HFF-Myc (cell line): ENCODE results near the gene GLCE.

Experiments used
- DNase-seq: peaks from one replicate; pipeline ENCODE4 v3.0.0-alpha.2; 2011; ENCODE audit warnings: low read depth; ENCODE audit errors: extremely low read depth
- H3K4me3 ChIP-seq: replicated peaks from 2 replicates; pipeline ENCODE4 v1.5.1; 2011; ENCODE audit warnings: low read depth, mild to moderate bottlenecking, control low read depth, low read length
- TF ChIP-seq, protein P1 (sequence below): IDR thresholded peaks from 2 replicates; pipeline ENCODE4 v1.5.1; 2012; ENCODE audit warnings: mild to moderate bottlenecking, low read depth, low read length, control low read depth; ENCODE audit errors: missing control alignments

Gene GLCE

DNA sequence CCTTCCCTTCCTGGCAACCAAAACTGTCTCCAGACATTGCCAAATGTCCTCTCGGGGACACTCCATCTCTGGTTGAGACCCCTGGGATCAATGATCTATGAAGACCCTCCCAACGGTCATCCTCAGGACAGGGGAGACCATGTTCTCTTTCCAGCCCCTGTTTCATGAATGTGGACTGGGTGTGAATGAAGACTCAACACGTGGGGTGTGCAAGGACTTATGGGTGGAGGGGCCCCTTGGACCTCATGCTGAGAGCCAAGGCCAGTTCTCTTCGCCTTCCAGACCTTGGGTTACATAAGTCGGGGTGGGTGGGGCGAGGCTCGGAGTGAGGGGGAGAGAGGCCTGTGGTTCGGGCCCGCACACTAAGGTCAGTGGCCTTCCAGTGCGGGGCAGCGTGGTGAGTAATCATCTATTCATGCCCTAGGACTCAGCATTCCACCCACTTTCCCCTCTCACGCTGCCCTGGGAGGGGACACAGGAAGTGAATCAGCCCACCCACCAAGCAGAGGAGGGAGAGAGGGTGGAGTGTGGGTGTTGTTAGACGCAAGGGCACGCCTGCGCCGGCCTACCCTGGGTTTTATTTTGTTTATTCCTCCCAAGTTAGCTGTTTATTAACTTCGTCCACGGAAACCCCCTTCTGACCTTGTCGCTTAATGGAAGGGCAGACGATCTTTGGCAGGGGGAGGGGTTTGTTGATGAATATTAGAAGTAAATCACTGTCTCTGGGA, 144.9 kb downstream of the GLCE start:
- no peak overlapping the region for H3K4me3 ChIP-seq
- TF ChIP-seq, protein P1, sequence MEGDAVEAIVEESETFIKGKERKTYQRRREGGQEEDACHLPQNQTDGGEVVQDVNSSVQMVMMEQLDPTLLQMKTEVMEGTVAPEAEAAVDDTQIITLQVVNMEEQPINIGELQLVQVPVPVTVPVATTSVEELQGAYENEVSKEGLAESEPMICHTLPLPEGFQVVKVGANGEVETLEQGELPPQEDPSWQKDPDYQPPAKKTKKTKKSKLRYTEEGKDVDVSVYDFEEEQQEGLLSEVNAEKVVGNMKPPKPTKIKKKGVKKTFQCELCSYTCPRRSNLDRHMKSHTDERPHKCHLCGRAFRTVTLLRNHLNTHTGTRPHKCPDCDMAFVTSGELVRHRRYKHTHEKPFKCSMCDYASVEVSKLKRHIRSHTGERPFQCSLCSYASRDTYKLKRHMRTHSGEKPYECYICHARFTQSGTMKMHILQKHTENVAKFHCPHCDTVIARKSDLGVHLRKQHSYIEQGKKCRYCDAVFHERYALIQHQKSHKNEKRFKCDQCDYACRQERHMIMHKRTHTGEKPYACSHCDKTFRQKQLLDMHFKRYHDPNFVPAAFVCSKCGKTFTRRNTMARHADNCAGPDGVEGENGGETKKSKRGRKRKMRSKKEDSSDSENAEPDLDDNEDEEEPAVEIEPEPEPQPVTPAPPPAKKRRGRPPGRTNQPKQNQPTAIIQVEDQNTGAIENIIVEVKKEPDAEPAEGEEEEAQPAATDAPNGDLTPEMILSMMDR = no peak
- peak; percentile 77 for DNase-seq

DNA sequence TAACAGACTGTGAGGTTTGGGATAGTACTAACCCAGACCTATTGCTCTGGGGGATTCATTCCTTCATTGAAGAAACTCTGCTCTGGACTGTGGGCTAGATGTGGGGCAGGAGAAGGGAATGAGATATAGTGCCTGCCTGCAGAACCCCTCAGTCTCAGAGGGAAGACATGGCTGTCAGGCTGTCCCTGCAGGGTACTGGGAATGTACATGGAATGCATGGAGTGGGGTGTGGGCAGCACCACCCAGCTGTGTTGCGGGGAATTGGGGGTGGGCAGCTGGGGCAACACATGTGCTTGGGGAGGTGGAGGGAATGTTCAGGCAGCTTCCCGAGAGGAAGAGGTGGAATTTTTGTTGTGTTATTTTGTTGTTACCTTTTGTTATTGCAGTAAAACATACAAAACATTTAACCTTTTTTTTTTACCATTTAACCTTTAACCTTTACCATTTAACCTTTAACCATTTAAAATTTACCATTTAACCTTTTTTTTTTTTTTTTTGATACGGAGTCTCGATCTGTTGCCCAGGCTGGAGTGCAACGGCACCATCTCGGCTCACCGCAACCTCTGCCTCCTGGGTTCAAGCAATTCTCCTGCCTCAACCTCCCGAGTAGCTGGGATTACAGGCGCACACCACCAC, 145.6 kb downstream of the GLCE start:
- no peak overlapping the region for H3K4me3 ChIP-seq
- no peak for DNase-seq
- TF ChIP-seq, protein P1 = no peak

DNA sequence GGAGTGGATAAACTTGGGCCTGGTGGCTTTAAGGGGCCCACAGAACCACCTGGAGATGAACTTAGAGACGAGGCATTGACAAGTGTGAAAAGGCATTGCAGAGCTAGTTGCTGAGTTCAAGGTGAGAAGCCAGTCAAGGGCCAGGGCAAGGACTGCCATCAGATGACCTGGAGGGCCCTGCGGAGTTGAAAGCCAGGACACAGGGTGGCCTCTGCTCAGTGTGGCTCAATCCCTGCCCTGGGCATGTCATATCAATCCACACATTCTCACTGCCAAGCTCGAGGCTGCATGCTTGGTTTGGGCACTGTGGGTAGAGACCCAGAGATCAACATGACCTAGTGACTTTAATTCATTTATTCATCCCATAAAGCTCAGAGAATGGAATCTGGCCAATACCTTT, 147.5 kb downstream of the GLCE start:
- no peak for DNase-seq
- H3K4me3 ChIP-seq = no peak overlapping the region
- TF ChIP-seq, protein P1 = no peak

DNA sequence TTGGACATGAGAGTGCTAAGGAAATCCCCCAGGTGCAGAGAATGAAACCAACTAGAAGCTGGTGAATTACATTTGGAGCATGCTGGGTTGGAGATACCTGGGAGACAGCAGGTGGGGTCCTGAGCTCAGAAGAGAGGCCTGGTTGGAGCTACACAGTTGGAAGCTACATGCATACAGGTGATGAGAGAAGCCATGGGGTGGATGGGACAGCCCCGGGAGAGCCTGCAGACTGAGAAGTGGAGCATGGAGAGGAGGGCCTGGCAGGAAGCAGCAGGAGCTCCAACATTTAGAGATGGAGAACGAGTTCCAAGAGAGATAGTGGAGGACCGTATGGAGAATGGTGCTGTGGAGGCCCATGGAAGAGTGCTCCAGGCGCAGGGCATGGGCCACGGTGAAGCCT, 148.5 kb downstream of the GLCE start:
- no peak overlapping the region for H3K4me3 ChIP-seq
- TF ChIP-seq, protein P1 = no peak
- DNase-seq = no peak

DNA sequence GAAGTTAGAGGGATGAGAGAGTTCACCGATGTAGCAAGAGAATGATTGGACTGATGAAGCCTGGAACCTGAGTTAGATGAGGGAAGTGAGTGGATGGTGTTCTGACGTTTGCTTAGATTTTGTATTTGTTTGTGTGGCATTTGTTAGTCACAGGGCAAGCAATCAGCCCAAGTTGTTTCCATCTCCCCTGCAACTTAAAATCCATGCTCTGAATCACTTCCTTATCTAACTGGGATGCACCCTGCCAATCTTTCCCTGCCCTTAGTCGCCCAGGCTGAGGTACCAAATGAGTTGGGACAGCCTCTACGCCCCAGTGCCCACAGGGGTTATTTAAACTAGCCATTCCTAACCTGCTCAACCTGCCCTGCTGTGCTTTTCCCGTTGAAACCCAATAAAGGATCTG, 150.9 kb downstream of the GLCE start:
- DNase-seq = no peak
- H3K4me3 ChIP-seq = no peak overlapping the region
- TF ChIP-seq, protein P1 = no peak

DNA sequence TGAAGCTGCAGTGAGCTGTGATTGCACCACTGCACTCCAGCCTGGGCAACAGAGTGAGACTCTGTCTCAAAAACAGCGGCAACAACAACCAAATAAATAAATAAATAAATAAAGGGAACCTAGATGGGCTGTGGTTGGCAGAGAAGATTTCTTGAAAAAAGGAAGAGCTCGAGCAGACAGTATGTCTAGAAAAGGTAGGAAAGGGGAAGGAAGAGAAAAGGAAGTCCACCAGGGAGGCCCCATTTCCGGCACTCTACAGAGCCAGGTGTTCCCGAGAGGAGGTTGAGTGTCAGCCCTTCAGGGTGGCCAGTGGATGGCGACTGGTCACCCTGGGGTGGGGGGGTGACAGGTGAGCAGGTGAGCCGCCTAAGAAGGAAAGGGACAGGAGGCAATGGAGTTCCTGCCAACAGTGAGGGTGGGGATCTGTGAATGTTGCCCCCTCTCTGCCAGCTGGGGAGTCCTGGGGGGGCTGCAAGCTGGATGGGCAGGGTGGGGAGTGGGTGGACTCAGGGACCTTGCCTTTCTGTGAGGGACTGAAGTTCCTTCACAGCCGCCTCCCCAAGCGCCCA, 153.1 kb downstream of the GLCE start:
- no peak for DNase-seq
- no peak overlapping the region for H3K4me3 ChIP-seq
- TF ChIP-seq, protein P1 = no peak

DNA sequence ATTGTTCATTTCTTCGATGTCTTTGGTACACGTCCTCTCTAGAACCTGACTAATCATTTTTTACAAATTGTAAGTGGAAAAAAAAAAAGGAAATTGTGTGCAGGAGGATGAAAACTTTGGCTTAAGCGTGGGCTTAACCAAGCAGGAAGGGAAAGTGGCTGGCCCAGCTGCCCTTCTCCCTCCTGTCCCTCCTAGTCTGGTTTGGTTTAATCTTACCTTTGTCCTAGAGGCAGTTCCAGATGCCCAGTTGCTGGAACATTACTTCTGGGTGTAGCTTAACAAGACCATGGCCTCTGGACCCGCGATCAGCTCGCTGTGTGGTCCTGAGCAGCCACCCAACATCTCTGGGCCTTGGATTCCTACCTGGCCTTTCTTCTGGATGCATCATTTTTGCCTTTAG, 153.7 kb downstream of the GLCE start:
- H3K4me3 ChIP-seq = no peak overlapping the region
- TF ChIP-seq, protein P1 = no peak
- no peak for DNase-seq
